Measurements from ENCODE around the gene TBC1D17.

DNA sequence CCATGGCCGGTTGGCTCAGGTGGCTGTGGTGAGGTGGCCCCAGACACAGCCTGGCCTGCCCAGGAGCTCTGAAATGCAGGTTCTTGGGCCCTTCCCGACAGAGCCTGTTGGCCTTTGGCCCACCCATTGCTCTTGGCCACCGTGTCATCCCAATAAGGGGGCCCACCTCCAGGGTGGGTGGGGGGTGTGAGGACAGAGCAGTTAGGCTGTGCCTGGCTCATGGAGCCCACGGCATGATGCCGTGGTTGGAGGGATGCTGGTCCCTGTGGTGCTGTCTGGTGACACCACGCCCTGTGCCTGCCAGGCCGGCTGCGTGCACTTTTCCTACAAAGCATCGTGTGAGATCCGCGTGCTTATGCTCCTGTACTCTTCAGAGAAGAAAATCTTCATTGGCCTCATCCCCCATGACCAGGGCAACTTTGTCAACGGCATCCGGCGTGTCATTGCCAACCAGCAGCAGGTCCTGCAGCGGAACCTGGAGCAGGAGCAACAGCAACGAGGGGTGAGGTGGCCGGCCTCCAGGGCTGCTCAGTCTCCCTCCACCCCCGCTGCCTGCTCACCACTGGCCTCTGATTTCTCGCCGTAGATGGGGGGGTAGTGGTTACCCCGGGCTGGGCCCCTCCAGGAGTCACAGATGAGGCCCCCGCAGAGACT, 17.7 kb upstream of the TBC1D17 start:
- TF ChIP-seq POLR2A (IDR thresholded peaks at IDR 0.05) (no peak), CTCF (IDR thresholded peaks at IDR 0.05) (no peak)
